ENCODE data around the gene PSMC5. TPM values are rescaled to one million over a fixed set of nuclear protein-coding genes. Genes with fewer than 3 reads are reported as not detected.
A peak's percentile ranks its signal among the peaks of the same experiment; 100 is the strongest.

The PSMC5 gene
- total and polyA plus RNA-seq, 9 of the 15 experiments (the other 6 are each of a cell fraction or from before 2014, with no cell fraction given), result 89.2 to 393 (median 161) TPM

GRCh38 chr17:63827002-63827800 lies at the start of gene PSMC5, which contains the start of gene FTSJ3 (continued):
- peak; percentile 99 for TF ChIP-seq GMEB1 (CRISPR knock-in tag; IDR thresholded peaks at IDR 0.05)
- TF ChIP-seq FOXP4 (CRISPR knock-in tag; IDR thresholded peaks at IDR 0.05; ENCODE audit: borderline replicate concordance), result no peak
- TF ChIP-seq POLR2AphosphoS2 (IDR thresholded peaks at IDR 0.05; ENCODE audit: low read length), result no peak; the same call in 1 of the 2 replicates
- TF ChIP-seq ZZZ3 (IDR thresholded peaks at IDR 0.05), result 0 out of 2 replicates have a peak, but pooled peaks have one; percentile 47
- 0 out of 2 replicates have a peak, but pooled peaks have one; percentile 68 for TF ChIP-seq ZBTB26 (CRISPR knock-in tag; IDR thresholded peaks at IDR 0.05)
- TF ChIP-seq ZBTB7A (IDR thresholded peaks at IDR 0.05; ENCODE audit: borderline replicate concordance, control insufficient read depth, low read depth, low read length), result no peak; the same call in 1 of the 2 replicates
- TF ChIP-seq ZNF124 (CRISPR knock-in tag; IDR thresholded peaks at IDR 0.05), result no peak
- no peak for TF ChIP-seq CCAR2 (IDR thresholded peaks at IDR 0.05; ENCODE audit: low read depth, low read length)
- peak; percentile 70; the same call in 1 of the 2 replicates for TF ChIP-seq BACH1 (tag; IDR thresholded peaks at IDR 0.05)
- no peak for TF ChIP-seq NELFE (IDR thresholded peaks at IDR 0.05; ENCODE audit: insufficient read depth, insufficient read length)
- TF ChIP-seq FOXA3 (CRISPR knock-in tag; conservative IDR thresholded peaks at IDR 0.05 in 1 of 2, IDR thresholded peaks at IDR 0.05 in 1 of 2), result no peak
- TF ChIP-seq NRF1 (conservative IDR thresholded peaks at IDR 0.05 in 1 of 2, IDR thresholded peaks at IDR 0.05 in 1 of 2), result peak; percentile 90 to 92
- no peak for TF ChIP-seq PPARD (CRISPR knock-in tag; IDR thresholded peaks at IDR 0.05)
- no peak for TF ChIP-seq ZNF212 (CRISPR knock-in tag; IDR thresholded peaks at IDR 0.05)
- TF ChIP-seq PHF8 (IDR thresholded peaks at IDR 0.05; ENCODE audit: borderline replicate concordance, low read length), result peak; percentile 90
- no peak for TF ChIP-seq ZNF584 (CRISPR knock-in tag; IDR thresholded peaks at IDR 0.05; ENCODE audit: low read depth)
- peak; percentile 63 for TF ChIP-seq POLR2H (tag; IDR thresholded peaks at IDR 0.05; ENCODE audit: low read depth)
- peak; percentile 67; the same call in 1 of the 2 replicates for TF ChIP-seq FOSL1 (tag; conservative IDR thresholded peaks at IDR 0.05)
- peak; percentile 62 for TF ChIP-seq MYC (IDR thresholded peaks at IDR 0.05; ENCODE audit: low read depth, low read length)
- TF ChIP-seq MYC (CRISPR knock-in tag; IDR thresholded peaks at IDR 0.05; ENCODE audit: borderline replicate concordance, low read depth), result peak; percentile 84; the same call in 1 of the 2 replicates
- 0 out of 2 replicates have a peak, but pooled peaks have one; percentile 48 for TF ChIP-seq OTX1 (CRISPR knock-in tag; IDR thresholded peaks at IDR 0.05)
- TF ChIP-seq SUPT5H (IDR thresholded peaks at IDR 0.05), result peak; percentile 94
- TF ChIP-seq RBM14 (IDR thresholded peaks at IDR 0.05; ENCODE audit: borderline replicate concordance, insufficient read depth, low read depth, low read length), result no peak

Data from K562 (cell line).